Measurements from ENCODE around the gene DENND1A.

DENND1A gene

DNA sequence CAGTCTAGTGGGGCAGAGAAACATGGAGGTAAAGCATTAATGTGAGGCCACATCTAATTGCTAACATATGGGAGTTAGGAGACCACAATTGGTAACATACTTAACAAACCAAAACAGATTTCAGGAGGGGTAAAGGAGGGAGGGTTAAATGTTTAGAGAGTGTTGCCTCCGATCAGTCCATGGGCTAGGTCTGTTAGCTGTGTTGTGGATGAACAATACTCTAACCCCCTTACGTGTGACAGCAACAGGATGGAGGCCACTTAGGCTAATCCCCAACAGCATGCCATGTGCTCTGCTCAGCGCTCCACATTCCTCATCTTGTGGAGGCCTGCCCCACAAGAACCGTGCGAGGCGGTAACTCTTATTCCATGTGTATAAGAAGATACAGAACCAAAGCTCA lies 406.9 kb downstream of the DENND1A start:
- no peak for DNase-seq

- no peak for DNase-seq
These were observed 407.7 kb downstream of the DENND1A start for GRCh38 chr9:123522251-123522650.

DNA sequence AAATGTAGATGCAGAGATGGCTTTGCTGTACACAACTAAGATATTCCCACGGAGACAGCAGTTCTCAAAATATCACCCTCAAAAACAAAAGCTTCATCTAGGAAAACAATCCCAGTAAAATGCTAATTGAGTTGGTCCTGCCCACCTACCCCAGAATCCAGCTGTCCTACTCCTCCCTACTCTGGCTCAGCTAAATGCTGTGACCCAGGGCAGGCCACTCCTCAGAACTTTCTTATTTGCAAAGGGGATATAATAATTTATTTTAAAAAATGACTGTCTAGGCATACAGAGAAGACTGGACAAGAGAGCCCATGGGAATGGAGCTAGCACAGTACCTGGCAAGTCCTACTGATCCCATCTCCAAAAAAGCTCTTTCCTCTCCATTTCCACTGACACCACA lies 411.6 kb downstream of the DENND1A start:
- DNase-seq, result no peak

GRCh38 chr9:123517512-123517911 lies 412.4 kb downstream of the DENND1A start:
- no peak for DNase-seq

GRCh38 chr9:123514766-123515165 lies 415.2 kb downstream of the DENND1A start:
- DNase-seq, result no peak

DNA sequence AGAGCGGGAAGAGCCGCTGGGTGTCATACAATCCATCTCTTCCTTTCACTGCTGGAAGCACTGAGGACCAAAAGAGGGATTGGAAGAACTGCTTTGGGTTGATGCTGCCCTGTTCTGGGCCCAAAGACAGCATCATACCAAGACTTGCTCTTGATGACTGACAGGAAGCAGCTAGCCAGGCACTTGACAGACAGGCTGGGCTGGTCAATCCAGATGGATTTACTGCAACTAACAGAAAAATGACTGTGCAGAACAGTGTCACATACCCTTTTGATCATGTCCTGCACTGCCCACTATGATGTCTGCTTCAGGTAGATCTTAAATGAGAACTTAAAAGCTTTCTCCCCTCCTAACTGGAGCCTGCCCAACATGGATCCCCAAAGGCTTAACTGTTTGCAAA lies 416.4 kb downstream of the DENND1A start:
- DNase-seq, result no peak

GRCh38 chr9:123511326-123512277 lies 418.3 kb downstream of the DENND1A start:
- no peak for DNase-seq

GRCh38 chr9:123509646-123510045 lies 420.3 kb downstream of the DENND1A start:
- DNase-seq, result no peak

DNA sequence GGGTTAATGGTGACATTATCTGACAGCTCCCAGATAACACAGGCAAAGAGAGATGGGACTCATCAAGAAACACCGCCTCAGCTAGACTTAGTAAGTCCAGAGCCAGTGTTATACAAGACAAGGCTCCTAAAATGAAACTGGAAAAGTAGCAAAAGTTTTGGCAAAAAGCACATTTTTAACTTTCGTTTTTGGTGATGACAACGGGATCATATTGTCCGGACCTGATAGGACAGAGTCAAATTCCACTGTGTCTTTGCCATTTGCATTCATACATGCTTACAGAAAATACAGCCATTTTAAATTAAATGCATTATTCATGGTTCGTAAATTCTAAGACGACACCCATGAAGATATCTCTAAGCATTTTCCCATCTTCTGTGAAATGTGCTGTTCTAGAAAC lies 421.9 kb downstream of the DENND1A start:
- DNase-seq, result no peak

DNA sequence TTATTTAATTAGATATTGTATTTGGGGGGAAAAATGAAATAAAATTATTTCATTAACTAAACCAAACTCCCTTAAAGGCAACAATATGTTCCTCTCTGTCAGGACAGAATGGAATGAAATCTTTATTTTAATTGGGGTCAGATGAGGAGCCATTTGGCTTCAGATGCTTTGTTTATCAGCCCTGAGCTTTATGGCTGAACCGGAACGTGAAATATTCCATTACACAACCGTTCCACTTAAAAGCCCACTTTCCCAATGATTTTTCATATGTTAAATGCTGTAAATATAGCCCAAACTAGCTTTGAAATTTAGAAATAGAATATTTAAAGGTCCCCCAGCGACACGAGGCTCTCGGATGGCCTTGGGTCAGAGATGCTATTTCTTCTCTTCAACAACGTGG lies 424.4 kb downstream of the DENND1A start:
- no peak for DNase-seq

DNA sequence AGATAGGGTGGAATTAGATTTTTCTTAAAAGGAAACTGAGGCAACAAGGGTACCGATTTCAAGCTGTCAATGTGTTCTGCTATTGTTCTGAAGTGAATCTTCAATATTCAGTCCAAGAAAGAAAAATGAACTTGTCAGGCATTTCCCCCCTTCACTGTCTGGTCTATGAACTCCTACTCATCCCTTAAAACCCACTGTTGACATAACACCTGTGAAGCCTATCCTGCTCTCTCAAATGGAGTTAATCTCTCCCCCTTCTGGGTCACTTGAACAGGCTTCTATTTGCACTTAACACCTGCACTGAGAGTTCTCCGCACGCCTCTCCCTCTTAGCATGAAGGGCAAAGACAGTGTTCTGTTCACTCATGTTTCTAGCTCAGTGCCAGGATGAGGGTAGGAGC lies 429.6 kb downstream of the DENND1A start:
- no peak for DNase-seq

DNA sequence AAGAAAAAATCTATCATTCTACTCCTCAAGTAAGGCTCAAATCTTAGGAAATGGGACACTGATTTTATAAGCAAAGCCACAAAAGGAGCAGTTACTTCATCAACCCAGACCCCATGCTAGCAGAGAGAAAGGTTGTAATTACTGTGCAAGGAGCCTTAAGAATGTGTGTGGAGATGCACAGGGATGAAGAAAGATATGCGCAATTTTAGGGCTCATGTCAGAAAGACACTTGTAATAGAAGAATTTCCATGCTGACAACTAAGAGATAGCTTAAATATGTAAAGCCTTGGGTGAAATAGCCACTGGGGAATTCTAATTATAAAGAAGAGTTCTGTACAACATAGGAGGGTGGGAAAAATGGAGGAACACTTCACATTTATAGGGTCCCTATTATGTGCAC lies 432.1 kb downstream of the DENND1A start:
- no peak for DNase-seq

- DNase-seq, result no peak
These were observed 434.2 kb downstream of the DENND1A start for GRCh38 chr9:123495731-123496130.

DNA sequence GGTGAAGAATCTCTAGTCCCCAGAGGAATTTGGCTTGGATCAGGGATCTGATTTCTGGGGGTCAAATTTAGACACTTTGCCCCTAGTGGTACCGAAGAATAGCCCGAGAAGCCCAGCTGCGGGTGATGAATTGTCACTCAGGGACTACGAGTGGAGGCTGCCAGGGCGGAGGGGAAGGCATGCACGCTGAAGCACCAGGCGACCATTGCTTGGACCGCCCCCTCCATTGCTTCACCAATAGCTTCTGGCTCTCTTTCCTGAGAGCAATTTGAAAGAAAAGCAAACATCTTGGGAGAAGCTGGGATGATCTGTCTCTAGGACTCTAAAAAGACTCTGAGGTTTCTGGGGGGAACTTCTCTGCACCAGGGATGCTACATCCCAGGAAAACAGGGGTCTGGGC lies 436.3 kb downstream of the DENND1A start:
- DNase-seq, result no peak

DNA sequence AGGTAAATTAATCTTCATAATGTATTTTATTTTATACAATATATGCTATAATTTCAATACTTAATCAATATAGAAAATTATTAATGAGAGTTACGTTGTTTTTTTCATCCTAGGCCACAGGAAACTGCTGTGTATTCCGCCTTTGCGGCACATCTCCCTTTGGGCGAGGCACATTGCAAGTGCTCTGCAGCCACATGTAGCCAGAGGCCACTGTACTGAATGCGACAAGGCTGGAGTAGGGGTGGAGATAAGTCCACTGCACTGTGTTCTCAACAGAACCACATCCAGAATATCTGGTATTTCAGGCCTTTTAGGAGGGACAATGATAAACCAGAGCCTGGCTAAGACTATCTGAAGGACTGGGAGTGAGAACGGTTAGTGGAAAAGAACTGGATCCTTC lies 439.2 kb downstream of the DENND1A start:
- DNase-seq, result no peak

- DNase-seq, result no peak
These were observed 441.1 kb downstream of the DENND1A start for GRCh38 chr9:123488722-123489321.

DNA sequence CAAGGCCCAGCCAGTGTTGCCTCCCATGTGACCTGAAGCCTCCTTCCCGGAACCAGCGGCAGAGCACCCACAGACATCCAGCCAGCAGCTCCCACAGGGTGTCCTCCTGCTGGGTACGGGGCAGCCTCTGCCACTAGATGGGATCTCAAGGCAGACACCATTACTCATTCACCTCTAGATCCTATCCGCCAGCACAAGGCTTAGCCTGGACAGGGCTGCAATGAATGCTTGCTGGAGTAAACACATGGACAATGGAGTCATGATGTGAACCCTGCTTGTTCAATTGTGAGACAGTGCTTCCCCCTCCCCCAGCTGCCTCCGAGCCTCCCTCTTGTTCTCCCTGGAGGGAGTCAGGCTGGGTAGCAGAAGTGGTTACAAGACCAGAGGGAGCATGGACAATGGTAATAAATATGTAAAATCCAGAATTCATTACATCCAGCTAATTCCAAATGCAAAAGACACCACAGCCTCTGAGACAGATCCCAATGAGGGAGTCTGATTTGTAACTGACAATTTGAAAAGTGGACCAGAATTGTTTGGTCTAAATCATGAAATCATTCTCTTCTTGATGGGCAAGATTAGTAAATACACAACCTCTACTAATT lies 441.9 kb downstream of the DENND1A start:
- DNase-seq, result no peak

GRCh38 chr9:123486431-123486830 lies 443.5 kb downstream of the DENND1A start:
- DNase-seq, result no peak

- no peak for DNase-seq
These were observed 444.7 kb downstream of the DENND1A start for GRCh38 chr9:123485216-123485615.

DNA sequence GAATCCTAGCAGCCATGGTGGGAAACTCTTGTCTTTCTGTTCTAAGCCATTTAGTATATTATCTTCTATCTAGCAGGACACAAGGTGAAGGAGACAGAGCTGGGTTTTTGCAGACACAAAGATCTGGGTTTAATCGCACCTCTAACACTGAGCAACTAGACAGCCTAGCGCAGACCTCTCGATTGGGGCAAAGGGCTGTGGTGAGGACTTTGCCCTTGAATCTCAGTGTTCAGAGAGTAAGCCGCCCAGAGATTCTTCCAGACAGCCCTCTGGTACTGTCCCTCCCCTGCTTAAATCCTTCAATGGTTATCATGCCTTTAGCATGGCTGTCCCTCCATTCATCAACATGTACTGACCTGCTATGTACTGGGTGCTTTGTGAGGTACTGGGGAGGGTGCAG lies 445.8 kb downstream of the DENND1A start:
- DNase-seq, result no peak

GRCh38 chr9:123483191-123483803 lies 446.6 kb downstream of the DENND1A start:
- no peak for DNase-seq

- DNase-seq, result no peak
These were observed 447.5 kb downstream of the DENND1A start for GRCh38 chr9:123482295-123482968.

Data from stimulated activated CD4-positive, alpha-beta T cell treated with anti-CD3 and anti-CD28 coated beads, Interleukin-15, amount 100 ng/mL, for 24 hours (primary cell).